Cardiac fibroblast (primary cell): Measurements from ENCODE around the gene INHBC.

Experiments used
- DNase-seq, 2 donors: peaks; one replicate each; pipeline versions ENCODE4 v3.0.0 to v3.0.0-alpha.2; 2010; ENCODE audit warnings: low read depth in 2 of 2
- H3K4me3 ChIP-seq, 2 donors: replicated peaks in 1 of 2; 1 replicate in 1 of 2; 2 replicates in 1 of 2; pipeline ENCODE4 v1.5.1; 2011; ENCODE audit warnings: low read depth in 2 of 2, low read length in 2 of 2, mild to moderate bottlenecking in 2 of 2, moderate library complexity in 1 of 2
- TF ChIP-seq, protein P1 (sequence below): IDR thresholded peaks from one replicate; pipeline ENCODE4 v1.5.1; 2011; ENCODE audit warnings: low read depth, mild to moderate bottlenecking, low read length, inconsistent platforms

Gene INHBC

DNA sequence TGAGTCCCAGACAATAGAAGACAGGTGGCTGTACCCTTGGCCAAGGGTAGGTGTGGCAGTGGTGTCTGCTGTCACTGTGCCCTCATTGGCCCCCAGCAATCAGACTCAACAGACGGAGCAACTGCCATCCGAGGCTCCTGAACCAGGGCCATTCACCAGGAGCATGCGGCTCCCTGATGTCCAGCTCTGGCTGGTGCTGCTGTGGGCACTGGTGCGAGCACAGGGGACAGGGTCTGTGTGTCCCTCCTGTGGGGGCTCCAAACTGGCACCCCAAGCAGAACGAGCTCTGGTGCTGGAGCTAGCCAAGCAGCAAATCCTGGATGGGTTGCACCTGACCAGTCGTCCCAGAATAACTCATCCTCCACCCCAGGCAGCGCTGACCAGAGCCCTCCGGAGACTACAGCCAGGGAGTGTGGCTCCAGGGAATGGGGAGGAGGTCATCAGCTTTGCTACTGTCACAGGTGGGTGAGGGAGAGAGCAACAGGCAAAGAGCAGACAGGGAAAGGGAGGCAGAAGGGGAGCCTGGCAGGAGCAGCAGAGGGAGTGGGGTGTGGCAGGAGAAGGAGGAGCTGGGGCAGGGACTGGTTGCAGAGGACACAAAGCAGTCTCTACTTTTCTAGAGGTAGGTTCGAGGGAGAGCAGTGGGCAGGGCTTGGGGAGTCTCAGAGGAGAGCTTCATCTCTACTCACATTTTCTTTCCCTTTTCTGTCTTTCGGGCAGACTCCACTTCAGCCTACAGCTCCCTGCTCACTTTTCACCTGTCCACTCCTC, 21.0 kb downstream of the INHBC start:
- no peak overlapping the region for H3K4me3 ChIP-seq
- TF ChIP-seq, protein P1, sequence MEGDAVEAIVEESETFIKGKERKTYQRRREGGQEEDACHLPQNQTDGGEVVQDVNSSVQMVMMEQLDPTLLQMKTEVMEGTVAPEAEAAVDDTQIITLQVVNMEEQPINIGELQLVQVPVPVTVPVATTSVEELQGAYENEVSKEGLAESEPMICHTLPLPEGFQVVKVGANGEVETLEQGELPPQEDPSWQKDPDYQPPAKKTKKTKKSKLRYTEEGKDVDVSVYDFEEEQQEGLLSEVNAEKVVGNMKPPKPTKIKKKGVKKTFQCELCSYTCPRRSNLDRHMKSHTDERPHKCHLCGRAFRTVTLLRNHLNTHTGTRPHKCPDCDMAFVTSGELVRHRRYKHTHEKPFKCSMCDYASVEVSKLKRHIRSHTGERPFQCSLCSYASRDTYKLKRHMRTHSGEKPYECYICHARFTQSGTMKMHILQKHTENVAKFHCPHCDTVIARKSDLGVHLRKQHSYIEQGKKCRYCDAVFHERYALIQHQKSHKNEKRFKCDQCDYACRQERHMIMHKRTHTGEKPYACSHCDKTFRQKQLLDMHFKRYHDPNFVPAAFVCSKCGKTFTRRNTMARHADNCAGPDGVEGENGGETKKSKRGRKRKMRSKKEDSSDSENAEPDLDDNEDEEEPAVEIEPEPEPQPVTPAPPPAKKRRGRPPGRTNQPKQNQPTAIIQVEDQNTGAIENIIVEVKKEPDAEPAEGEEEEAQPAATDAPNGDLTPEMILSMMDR, result no peak
- DNase-seq, result no peak

DNA sequence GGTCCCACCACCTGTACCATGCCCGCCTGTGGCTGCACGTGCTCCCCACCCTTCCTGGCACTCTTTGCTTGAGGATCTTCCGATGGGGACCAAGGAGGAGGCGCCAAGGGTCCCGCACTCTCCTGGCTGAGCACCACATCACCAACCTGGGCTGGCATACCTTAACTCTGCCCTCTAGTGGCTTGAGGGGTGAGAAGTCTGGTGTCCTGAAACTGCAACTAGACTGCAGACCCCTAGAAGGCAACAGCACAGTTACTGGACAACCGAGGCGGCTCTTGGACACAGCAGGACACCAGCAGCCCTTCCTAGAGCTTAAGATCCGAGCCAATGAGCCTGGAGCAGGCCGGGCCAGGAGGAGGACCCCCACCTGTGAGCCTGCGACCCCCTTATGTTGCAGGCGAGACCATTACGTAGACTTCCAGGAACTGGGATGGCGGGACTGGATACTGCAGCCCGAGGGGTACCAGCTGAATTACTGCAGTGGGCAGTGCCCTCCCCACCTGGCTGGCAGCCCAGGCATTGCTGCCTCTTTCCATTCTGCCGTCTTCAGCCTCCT, 21.6 kb downstream of the INHBC start:
- peak; percentile 44 to 45 for DNase-seq
- no peak overlapping the region for H3K4me3 ChIP-seq
- TF ChIP-seq, protein P1, result peak; percentile 61

DNA sequence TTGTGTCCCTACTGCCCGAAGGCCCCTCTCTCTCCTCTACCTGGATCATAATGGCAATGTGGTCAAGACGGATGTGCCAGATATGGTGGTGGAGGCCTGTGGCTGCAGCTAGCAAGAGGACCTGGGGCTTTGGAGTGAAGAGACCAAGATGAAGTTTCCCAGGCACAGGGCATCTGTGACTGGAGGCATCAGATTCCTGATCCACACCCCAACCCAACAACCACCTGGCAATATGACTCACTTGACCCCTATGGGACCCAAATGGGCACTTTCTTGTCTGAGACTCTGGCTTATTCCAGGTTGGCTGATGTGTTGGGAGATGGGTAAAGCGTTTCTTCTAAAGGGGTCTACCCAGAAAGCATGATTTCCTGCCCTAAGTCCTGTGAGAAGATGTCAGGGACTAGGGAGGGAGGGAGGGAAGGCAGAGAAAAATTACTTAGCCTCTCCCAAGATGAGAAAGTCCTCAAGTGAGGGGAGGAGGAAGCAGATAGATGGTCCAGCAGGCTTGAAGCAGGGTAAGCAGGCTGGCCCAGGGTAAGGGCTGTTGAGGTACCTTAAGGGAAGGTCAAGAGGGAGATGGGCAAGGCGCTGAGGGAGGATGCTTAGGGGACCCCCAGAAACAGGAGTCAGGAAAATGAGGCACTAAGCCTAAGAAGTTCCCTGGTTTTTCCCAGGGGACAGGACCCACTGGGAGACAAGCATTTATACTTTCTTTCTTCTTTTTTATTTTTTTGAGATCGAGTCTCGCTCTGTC, 22.3 kb downstream of the INHBC start:
- no peak for DNase-seq
- TF ChIP-seq, protein P1, result no peak
- no peak overlapping the region for H3K4me3 ChIP-seq

DNA sequence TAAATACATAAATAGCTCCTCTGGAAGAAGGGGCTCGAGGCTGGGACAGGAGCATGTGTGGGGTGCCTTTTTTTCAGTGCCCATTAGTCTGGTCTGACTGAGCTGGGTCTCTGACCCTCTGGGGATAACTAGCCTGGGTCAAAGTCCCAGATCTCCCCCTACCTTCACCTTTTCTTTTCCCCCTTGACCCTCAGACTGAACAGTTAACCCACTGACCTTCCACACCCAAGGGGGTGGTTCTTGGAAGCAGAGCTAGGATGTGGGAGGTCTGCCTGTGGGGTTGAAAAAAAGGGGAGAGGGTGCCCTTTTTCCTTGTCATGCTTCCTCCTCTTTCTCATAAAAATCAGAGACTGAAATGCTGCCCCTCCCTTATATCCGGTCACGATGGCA, 24.1 kb downstream of the INHBC start:
- TF ChIP-seq, protein P1, result no peak
- DNase-seq, result no peak
- H3K4me3 ChIP-seq, result peak overlapping the region; percentile 68 to 73

DNA sequence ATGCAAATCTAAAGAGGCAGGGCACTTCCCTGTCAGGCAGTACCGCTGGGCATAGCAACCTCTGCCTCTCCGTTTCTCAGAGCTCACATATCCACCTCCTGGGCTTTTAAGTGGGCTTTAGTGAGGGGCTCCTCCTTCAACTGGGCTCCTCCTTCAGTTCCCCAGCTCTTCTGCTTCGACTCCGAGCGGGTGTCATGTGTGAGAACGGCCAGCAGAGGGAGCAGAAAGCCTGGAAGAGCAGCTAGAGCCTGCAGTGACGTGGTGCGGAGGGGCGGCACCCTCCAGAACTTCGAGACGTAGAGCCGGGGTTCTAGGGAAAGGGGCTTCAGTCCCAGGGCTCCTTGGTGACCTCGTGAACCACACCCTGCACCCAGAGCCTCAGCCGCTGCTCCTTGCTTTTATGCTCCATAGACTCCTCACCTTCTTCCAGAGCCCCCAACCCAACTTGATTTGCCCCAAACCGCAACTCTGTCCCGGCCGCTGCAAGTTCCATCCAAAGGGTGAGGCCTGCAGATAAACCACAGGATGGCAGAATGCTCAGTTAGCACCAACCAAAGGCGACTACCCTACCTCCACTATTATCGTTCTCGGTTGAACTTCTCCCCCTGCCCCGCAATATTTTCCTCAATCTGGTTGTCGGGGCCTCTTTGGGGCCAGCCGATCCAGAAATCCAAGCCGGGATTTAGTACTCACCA, 24.6 kb downstream of the INHBC start:
- TF ChIP-seq, protein P1, result peak; percentile 98
- peak; percentile 98 for DNase-seq
- peak overlapping the region; percentile 68 to 73 for H3K4me3 ChIP-seq

DNA sequence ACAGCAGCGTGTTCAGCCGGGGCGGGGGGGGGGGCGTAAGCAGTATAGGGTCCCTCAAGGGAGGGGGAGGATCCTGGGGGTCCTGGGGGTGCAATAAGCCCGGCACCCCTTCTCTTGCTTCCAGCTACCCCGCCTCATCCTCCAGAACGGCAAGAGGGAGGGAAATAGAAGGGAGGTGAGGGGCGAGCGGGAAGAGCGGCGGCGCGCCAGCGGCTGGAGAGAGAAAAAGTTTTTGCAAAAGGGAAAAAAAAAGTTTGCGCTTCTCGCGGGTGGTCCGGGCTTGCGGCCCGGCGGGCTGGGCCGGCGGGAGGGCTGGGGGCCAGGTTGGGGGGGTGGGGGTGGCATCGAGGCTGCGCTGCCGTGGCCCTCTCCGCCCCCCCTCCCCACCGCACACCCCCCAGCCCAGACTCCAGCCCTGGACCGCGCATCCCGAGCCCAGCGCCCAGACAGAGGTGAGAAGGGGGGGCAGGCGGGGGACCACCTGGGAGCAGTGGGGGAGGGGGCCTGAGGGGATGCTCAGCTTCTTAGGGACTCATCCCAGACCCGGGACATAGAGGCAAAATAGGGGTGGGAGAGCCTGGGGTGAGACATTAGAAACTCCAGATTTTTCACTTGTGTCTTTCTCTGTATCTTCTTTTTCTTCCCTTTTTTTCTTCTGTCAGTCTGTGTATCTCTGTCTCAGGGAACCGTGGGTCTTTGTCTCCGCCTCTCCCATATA, 25.3 kb downstream of the INHBC start, which contains the start of gene GLI1:
Gene GLI1, plus strand, starts transcription at position 36 of the 718 bp plus-strand sequence. CDS start 3,907 bp downstream, outside the sequence.
- peak within 1 kb of the TSS; percentile 68 to 73 for H3K4me3 ChIP-seq
- TF ChIP-seq, protein P1, result no peak
- no peak for DNase-seq
